ENCODE measurements around the gene FAM193A. TPM values are rescaled to one million over a fixed set of nuclear protein-coding genes. Genes with fewer than 3 reads are reported as not detected.

FAM193A gene
- total and polyA plus RNA-seq, 2 experiments from 2014 or later = 12.0 to 22.9 TPM

- ATAC-seq (peak; percentile 43; the same call in 1 of the 3 replicates), DNase-seq (ENCODE audit: low spot score) (no peak)
- no peaks in the 10 kb centered on the region for H3F3A ChIP-seq (replicated peaks; ENCODE audit: low read depth)
- Mint-ChIP-seq H3K27me3 (ENCODE audit: insufficient read depth, low read depth, poor library complexity) (no peaks in the 10 kb centered on the region), H3K36me3 (ENCODE audit: low read depth) (peaks cover 14% of the 10 kb centered on the region; the same call in 2 of the 3 replicates), H3K4me1 (peaks cover 11% of the 10 kb centered on the region), H3K4me3 (no peak overlapping the region), H3K27ac (no peak overlapping the region), H3K9me3 (no peaks in the 10 kb centered on the region)
- H2AFZ ChIP-seq = no peak overlapping the region
- H4K20me1 ChIP-seq (replicated peaks; ENCODE audit: insufficient read depth) = peaks cover 38% of the 10 kb centered on the region
- H3K4me2 ChIP-seq = no peak overlapping the region
- no peaks in the 10 kb centered on the region for H3K27me3 ChIP-seq (ENCODE audit: insufficient read depth)
- no peak for TF ChIP-seq NANOG (IDR thresholded peaks at IDR 0.05; ENCODE audit: borderline replicate concordance)
- TF ChIP-seq EZH2 (IDR thresholded peaks at IDR 0.05; ENCODE audit: low read depth, unreplicated experiment) = no peak
- no peak for TF ChIP-seq EZH2phosphoT487 (IDR thresholded peaks at IDR 0.05; ENCODE audit: unreplicated experiment)
- TF ChIP-seq POLR2AphosphoS5 (IDR thresholded peaks at IDR 0.05; ENCODE audit: low read depth) = no peak
- TF ChIP-seq, protein P1, sequence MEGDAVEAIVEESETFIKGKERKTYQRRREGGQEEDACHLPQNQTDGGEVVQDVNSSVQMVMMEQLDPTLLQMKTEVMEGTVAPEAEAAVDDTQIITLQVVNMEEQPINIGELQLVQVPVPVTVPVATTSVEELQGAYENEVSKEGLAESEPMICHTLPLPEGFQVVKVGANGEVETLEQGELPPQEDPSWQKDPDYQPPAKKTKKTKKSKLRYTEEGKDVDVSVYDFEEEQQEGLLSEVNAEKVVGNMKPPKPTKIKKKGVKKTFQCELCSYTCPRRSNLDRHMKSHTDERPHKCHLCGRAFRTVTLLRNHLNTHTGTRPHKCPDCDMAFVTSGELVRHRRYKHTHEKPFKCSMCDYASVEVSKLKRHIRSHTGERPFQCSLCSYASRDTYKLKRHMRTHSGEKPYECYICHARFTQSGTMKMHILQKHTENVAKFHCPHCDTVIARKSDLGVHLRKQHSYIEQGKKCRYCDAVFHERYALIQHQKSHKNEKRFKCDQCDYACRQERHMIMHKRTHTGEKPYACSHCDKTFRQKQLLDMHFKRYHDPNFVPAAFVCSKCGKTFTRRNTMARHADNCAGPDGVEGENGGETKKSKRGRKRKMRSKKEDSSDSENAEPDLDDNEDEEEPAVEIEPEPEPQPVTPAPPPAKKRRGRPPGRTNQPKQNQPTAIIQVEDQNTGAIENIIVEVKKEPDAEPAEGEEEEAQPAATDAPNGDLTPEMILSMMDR (conservative IDR thresholded peaks at IDR 0.05; ENCODE audit: low read depth in 2 of 2) = no peak
- peak overlapping the region; percentile 72 for H3K27ac ChIP-seq (ENCODE audit: low read depth)
- no peaks in the 10 kb centered on the region for H3K9me2 ChIP-seq (ENCODE audit: insufficient read depth)
- peaks cover 96% of the 10 kb centered on the region for H3K79me2 ChIP-seq (replicated peaks; ENCODE audit: insufficient read depth)
- H3K4me3 ChIP-seq = no peak overlapping the region
- H3K4me1 ChIP-seq (ENCODE audit: insufficient read depth) = peaks cover 7% of the 10 kb centered on the region; the same call in 1 of the 2 replicates
- no peaks in the 10 kb centered on the region for H3K36me3 ChIP-seq (ENCODE audit: insufficient read depth)
Measured at GRCh38 chr4:2606960-2607506, 70.6 kb downstream of the FAM193A start.

DNA sequence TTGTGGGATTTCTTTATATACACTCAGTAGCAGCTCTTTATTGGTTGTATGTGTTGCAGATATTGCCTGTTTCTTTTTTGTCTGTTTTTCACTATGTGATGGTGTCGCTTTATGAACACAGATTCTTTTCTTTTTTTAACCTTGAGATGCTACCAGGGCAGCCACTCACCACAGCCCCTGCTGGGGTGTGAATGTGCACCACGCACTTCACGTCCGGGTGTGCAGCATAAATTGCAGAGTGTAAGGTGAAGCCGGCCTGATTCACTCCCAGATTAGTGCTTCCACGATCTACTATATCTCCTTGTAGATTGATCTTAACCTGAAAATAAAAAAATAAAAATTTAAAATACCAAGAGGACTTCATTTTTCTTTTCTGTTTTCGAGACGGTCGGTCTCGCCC, 71.4 kb downstream of the FAM193A start:
- peaks cover 38% of the 10 kb centered on the region for H4K20me1 ChIP-seq (replicated peaks; ENCODE audit: insufficient read depth)

More for the DNA sequence above, 71.4 kb downstream of the FAM193A start:
- Histone ChIP-seq H3F3A (replicated peaks; ENCODE audit: low read depth) (no peaks in the 10 kb centered on the region), H3K4me2 (no peak overlapping the region), H2AFZ (no peak overlapping the region), H3K79me2 (replicated peaks; ENCODE audit: insufficient read depth) (peaks cover 100% of the 10 kb centered on the region), H3K27me3 (ENCODE audit: insufficient read depth) (no peaks in the 10 kb centered on the region), H3K36me3 (ENCODE audit: insufficient read depth) (no peaks in the 10 kb centered on the region), H3K4me3 (no peak overlapping the region), H3K9me2 (ENCODE audit: insufficient read depth) (no peaks in the 10 kb centered on the region), H3K27ac (ENCODE audit: low read depth) (no peak overlapping the region), H3K4me1 (ENCODE audit: insufficient read depth) (peaks cover 7% of the 10 kb centered on the region; the same call in 1 of the 2 replicates)
- Mint-ChIP-seq H3K4me1 (peaks cover 11% of the 10 kb centered on the region), H3K9me3 (no peaks in the 10 kb centered on the region), H3K4me3 (no peak overlapping the region), H3K36me3 (ENCODE audit: low read depth) (peaks cover 7% of the 10 kb centered on the region; the same call in 2 of the 3 replicates), H3K27me3 (ENCODE audit: insufficient read depth, low read depth, poor library complexity) (no peaks in the 10 kb centered on the region), H3K27ac (peak overlapping the region; percentile 25; the same call in 1 of the 2 replicates)
- no peak for ATAC-seq
- no peak for TF ChIP-seq STAT1 (IDR thresholded peaks at IDR 0.05; ENCODE audit: unreplicated experiment)
- TF ChIP-seq JUNB (IDR thresholded peaks at IDR 0.05; ENCODE audit: unreplicated experiment) = no peak
- TF ChIP-seq, protein P1 (conservative IDR thresholded peaks at IDR 0.05; ENCODE audit: low read depth in 2 of 2) = no peak
- TF ChIP-seq EZH2 (IDR thresholded peaks at IDR 0.05; ENCODE audit: low read depth, unreplicated experiment) = no peak
- TF ChIP-seq EZH2phosphoT487 (IDR thresholded peaks at IDR 0.05; ENCODE audit: unreplicated experiment) = no peak
- TF ChIP-seq, protein P2, sequence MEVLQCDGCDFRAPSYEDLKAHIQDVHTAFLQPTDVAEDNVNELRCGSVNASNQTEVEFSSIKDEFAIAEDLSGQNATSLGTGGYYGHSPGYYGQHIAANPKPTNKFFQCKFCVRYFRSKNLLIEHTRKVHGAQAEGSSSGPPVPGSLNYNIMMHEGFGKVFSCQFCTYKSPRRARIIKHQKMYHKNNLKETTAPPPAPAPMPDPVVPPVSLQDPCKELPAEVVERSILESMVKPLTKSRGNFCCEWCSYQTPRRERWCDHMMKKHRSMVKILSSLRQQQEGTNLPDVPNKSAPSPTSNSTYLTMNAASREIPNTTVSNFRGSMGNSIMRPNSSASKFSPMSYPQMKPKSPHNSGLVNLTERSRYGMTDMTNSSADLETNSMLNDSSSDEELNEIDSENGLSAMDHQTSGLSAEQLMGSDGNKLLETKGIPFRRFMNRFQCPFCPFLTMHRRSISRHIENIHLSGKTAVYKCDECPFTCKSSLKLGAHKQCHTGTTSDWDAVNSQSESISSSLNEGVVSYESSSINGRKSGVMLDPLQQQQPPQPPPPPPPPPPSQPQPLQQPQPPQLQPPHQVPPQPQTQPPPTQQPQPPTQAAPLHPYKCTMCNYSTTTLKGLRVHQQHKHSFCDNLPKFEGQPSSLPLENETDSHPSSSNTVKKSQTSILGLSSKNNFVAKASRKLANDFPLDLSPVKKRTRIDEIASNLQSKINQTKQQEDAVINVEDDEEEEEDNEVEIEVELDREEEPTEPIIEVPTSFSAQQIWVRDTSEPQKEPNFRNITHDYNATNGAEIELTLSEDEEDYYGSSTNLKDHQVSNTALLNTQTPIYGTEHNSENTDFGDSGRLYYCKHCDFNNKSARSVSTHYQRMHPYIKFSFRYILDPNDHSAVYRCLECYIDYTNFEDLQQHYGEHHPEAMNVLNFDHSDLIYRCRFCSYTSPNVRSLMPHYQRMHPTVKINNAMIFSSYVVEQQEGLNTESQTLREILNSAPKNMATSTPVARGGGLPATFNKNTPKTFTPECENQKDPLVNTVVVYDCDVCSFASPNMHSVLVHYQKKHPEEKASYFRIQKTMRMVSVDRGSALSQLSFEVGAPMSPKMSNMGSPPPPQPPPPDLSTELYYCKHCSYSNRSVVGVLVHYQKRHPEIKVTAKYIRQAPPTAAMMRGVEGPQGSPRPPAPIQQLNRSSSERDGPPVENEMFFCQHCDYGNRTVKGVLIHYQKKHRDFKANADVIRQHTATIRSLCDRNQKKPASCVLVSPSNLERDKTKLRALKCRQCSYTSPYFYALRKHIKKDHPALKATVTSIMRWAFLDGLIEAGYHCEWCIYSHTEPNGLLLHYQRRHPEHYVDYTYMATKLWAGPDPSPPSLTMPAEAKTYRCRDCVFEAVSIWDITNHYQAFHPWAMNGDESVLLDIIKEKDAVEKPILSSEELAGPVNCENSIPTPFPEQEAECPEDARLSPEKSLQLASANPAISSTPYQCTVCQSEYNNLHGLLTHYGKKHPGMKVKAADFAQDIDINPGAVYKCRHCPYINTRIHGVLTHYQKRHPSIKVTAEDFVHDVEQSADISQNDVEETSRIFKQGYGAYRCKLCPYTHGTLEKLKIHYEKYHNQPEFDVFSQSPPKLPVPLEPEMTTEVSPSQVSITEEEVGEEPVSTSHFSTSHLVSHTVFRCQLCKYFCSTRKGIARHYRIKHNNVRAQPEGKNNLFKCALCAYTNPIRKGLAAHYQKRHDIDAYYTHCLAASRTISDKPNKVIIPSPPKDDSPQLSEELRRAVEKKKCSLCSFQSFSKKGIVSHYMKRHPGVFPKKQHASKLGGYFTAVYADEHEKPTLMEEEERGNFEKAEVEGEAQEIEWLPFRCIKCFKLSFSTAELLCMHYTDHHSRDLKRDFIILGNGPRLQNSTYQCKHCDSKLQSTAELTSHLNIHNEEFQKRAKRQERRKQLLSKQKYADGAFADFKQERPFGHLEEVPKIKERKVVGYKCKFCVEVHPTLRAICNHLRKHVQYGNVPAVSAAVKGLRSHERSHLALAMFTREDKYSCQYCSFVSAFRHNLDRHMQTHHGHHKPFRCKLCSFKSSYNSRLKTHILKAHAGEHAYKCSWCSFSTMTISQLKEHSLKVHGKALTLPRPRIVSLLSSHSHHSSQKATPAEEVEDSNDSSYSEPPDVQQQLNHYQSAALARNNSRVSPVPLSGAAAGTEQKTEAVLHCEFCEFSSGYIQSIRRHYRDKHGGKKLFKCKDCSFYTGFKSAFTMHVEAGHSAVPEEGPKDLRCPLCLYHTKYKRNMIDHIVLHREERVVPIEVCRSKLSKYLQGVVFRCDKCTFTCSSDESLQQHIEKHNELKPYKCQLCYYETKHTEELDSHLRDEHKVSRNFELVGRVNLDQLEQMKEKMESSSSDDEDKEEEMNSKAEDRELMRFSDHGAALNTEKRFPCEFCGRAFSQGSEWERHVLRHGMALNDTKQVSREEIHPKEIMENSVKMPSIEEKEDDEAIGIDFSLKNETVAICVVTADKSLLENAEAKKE (CRISPR knock-in tag; IDR thresholded peaks at IDR 0.05) = no peak
- no peak for DNase-seq (ENCODE audit: low spot score)
